ENCODE results near the gene IGSF10.

GRCh38 chr3:151462991-151463390 lies 2.1 kb upstream of the IGSF10 start:
- TF ChIP-seq POLR2A (IDR thresholded peaks at IDR 0.05; ENCODE audit: control extremely low read depth in 1 of 2, low read depth in 2 of 2, low read length in 2 of 2) (no peak), CTCF (IDR thresholded peaks at IDR 0.05; ENCODE audit: control extremely low read depth in 1 of 3, insufficient read depth in 1 of 3, low read depth in 1 of 3, low read length in 3 of 3) (no peak), CBX5 (IDR thresholded peaks at IDR 0.05; ENCODE audit: low read depth, low read length) (no peak), BRCA1 (IDR thresholded peaks at IDR 0.05; ENCODE audit: low read depth, low read length) (no peak), POLR2AphosphoS5 (IDR thresholded peaks at IDR 0.05; ENCODE audit: low read depth, low read length) (no peak), ATF3 (IDR thresholded peaks at IDR 0.05; ENCODE audit: insufficient read depth, low read depth, low read length) (no peak), TCF12 (IDR thresholded peaks at IDR 0.05; ENCODE audit: low read depth, low read length) (no peak), TEAD4 (IDR thresholded peaks at IDR 0.05; ENCODE audit: low read depth, low read length) (no peak), TAF7 (optimal IDR thresholded peaks at IDR 0.05; ENCODE audit: borderline replicate concordance, low read depth, low read length) (no peak)
